Measurements from ENCODE around the gene ADAMTS10.

- no peak for TF ChIP-seq CTCF (IDR thresholded peaks at IDR 0.05)
- no peak for TF ChIP-seq POLR2A (IDR thresholded peaks at IDR 0.05)
Measured at GRCh38 chr19:8618751-8619150, 8.2 kb upstream of the ADAMTS10 start.

Data from heart left ventricle (tissue), 13 donors.